CD14-positive monocyte (primary cell): ENCODE measurements around the gene WWOX. TPM values are rescaled to one million over a fixed set of nuclear protein-coding genes. Genes with fewer than 3 reads are reported as not detected.

ENCODE experiments used
- DNase-seq, 3 donors: peaks; one replicate each; pipeline ENCODE4 v3.0.0-alpha.2; 2011 to 2022
- H2AFZ ChIP-seq: 2 replicates; pipeline ENCODE4 v1.6.0; 2012; ENCODE audit warnings: mild to moderate bottlenecking, low read depth, low read length, inconsistent platforms; ENCODE audit not compliant: insufficient read depth, poor library complexity, severe bottlenecking
- H3K27ac ChIP-seq, 2 donors: 1 replicate in 1 of 2; 2 replicates in 1 of 2; pipeline ENCODE4 v1.5.1; 2012 to 2013; ENCODE audit warnings: low read length in 2 of 2, control low read depth in 1 of 2, inconsistent platforms in 1 of 2, low read depth in 1 of 2, mild to moderate bottlenecking in 1 of 2
- H3K27me3 ChIP-seq, 2 donors: one replicate each; pipeline versions ENCODE4 v1.6.0 to v1.6.1; 2011 to 2013; ENCODE audit warnings: low read length in 2 of 2; ENCODE audit not compliant: control insufficient read depth in 2 of 2, insufficient read depth in 2 of 2
- H3K36me3 ChIP-seq, 2 donors: replicated peaks in 1 of 2; 1 replicate in 1 of 2; 2 replicates in 1 of 2; pipeline versions ENCODE4 v1.5.1 to v1.6.1; 2012 to 2013; ENCODE audit warnings: low read length in 2 of 2, control low read depth in 1 of 2, inconsistent platforms in 1 of 2, mild to moderate bottlenecking in 1 of 2; ENCODE audit not compliant: insufficient read depth in 2 of 2, control insufficient read depth in 1 of 2
- H3K4me1 ChIP-seq, 2 donors: 1 replicate in 1 of 2; 2 replicates in 1 of 2; pipeline versions ENCODE4 v1.5.1 to v1.6.1; 2012 to 2013; ENCODE audit warnings: low read length in 2 of 2, control low read depth in 1 of 2, inconsistent platforms in 1 of 2, mild to moderate bottlenecking in 1 of 2, moderate library complexity in 1 of 2; ENCODE audit not compliant: insufficient read depth in 2 of 2, control insufficient read depth in 1 of 2
- H3K4me2 ChIP-seq: replicated peaks from 2 replicates; pipeline ENCODE3; 2012; ENCODE audit warnings: low read length, moderate library complexity, mild to moderate bottlenecking; ENCODE audit not compliant: poor library complexity, severe bottlenecking; ENCODE audit errors: extremely low read depth
- H3K4me3 ChIP-seq, 3 experiments: fragments of 200-600 bp in 1 of 3; sonication (generic) in 1 of 3; replicated peaks in 1 of 3; 1 replicate in 2 of 3; 2 replicates in 1 of 3; pipeline ENCODE4 v1.5.1; 2011 to 2013; ENCODE audit warnings: low read length in 3 of 3, mild to moderate bottlenecking in 3 of 3, control low read depth in 2 of 3, low read depth in 2 of 3, inconsistent platforms in 1 of 3, moderate library complexity in 1 of 3
- H3K79me2 ChIP-seq: 2 replicates; pipeline ENCODE4 v1.6.0; 2012; ENCODE audit warnings: mild to moderate bottlenecking, control low read depth, inconsistent platforms, low read length, moderate library complexity; ENCODE audit not compliant: insufficient read depth
- H3K9ac ChIP-seq: 2 replicates; pipeline ENCODE4 v1.6.0; 2017; ENCODE audit warnings: low read length, mild to moderate bottlenecking; ENCODE audit not compliant: insufficient read depth, poor library complexity, severe bottlenecking
- H3K9me3 ChIP-seq, 2 donors: replicated peaks in 1 of 2; 1 replicate in 1 of 2; 2 replicates in 1 of 2; pipeline versions ENCODE4 v1.5.1 to v1.6.1; 2012 to 2013; ENCODE audit warnings: low read length in 2 of 2, control low read depth in 1 of 2; ENCODE audit not compliant: control insufficient read depth in 1 of 2, insufficient read depth in 1 of 2
- H4K20me1 ChIP-seq: 2 replicates; pipeline ENCODE4 v1.6.0; 2012; ENCODE audit warnings: mild to moderate bottlenecking, low read length, control low read depth, moderate library complexity; ENCODE audit not compliant: insufficient read depth
- H3K27ac Mint-ChIP-seq, 7 donors: one replicate each; pipeline ENCODE4 v1.8.0; 2020; ENCODE audit warnings: mild to moderate bottlenecking in 7 of 7, mixed read lengths in 7 of 7, moderate library complexity in 6 of 7, inconsistent platforms in 2 of 7
- H3K27me3 Mint-ChIP-seq, 3 donors: one replicate each; pipeline ENCODE4 v1.8.0; 2021 to 2022; ENCODE audit warnings: low read depth in 3 of 3, mild to moderate bottlenecking in 3 of 3, mixed read lengths in 3 of 3, moderate library complexity in 3 of 3, inconsistent platforms in 1 of 3
- H3K36me3 Mint-ChIP-seq, 2 donors: one replicate each; pipeline ENCODE4 v1.8.0; 2020; ENCODE audit warnings: mixed read lengths in 2 of 2, inconsistent platforms in 1 of 2, mild to moderate bottlenecking in 1 of 2
- H3K4me1 Mint-ChIP-seq: one replicate; pipeline ENCODE4 v1.8.0; 2020; ENCODE audit warnings: mild to moderate bottlenecking, mixed read lengths
- H3K4me3 Mint-ChIP-seq, 2 donors: one replicate each; pipeline ENCODE4 v1.8.0; 2020; ENCODE audit warnings: mild to moderate bottlenecking in 2 of 2, mixed read lengths in 2 of 2, moderate library complexity in 1 of 2
- H3K9me3 Mint-ChIP-seq, 7 donors: one replicate each; pipeline ENCODE4 v1.8.0; 2020 to 2022; ENCODE audit warnings: mixed read lengths in 7 of 7, mild to moderate bottlenecking in 6 of 7, moderate library complexity in 6 of 7, inconsistent platforms in 2 of 7
- CTCF ChIP-seq: fragments of 200-600 bp; IDR thresholded peaks from one replicate; pipeline ENCODE4 v1.8.0; 2022; ENCODE audit warnings: antibody characterized with exemption, mild to moderate bottlenecking
- WGBS: methylation state at CpG from one replicate; pipeline ENCODE4 v1.1.5; 2013; ENCODE audit warnings: missing lambda C conversion rate; ENCODE audit not compliant: insufficient coverage; 5-methylcytosine and 5-hydroxymethylcytosine counted together
- intact Hi-C, 2 donors: fragments of 100-400 bp; cut with micrococcal nuclease; formaldehyde crosslinking; loops; one replicate each; pipeline versions ENCODE4 v1.15.0 to v1.15.1; 2023
- polyA plus RNA-seq, 3 donors: library from polyadenylated mRNA; depleted of rRNA in 1 of 3; unstranded in 2 of 3; stranded (reverse) in 1 of 3; fragments of 300-500 nt in 2 of 3; fragments of >200 nt in 1 of 3; fragmentation: Illumina TruSeq in 2 of 3; gene quantifications; 1 replicate in 2 of 3; 2 replicates in 1 of 3; pipeline ENCODE4 v1.2.3, GENCODE V29; 2012 to 2021

WWOX gene
- polyA plus RNA-seq, 3 donors, result 4.0 to 7.0 (median 6.3) TPM

- Histone ChIP-seq H3K9me3 (no peaks in the 10 kb centered on the region), H3K4me2 (no peak overlapping the region), H4K20me1 (no peaks in the 10 kb centered on the region), H3K4me3 (no peak overlapping the region), H3K27ac (no peak overlapping the region), H3K36me3 (no peaks in the 10 kb centered on the region), H2AFZ (no peak overlapping the region), H3K79me2 (no peaks in the 10 kb centered on the region), H3K9ac (no peak overlapping the region), H3K27me3 (no peaks in the 10 kb centered on the region), H3K4me1 (peaks cover 6 to 9% of the 10 kb centered on the region in 2 donors)
- Mint-ChIP-seq H3K27me3 (peaks cover 0 to 7% (median 0%) of the 10 kb centered on the region in 3 donors), H3K4me3 (no peak overlapping the region), H3K36me3 (no peaks in the 10 kb centered on the region), H3K27ac (no peak overlapping the region), H3K4me1 (peaks cover 15% of the 10 kb centered on the region), H3K9me3 (no peaks in the 10 kb centered on the region)
- WGBS, result 89% methylated on average over 4 of the region's 8 CpGs
- intact Hi-C loops, result no loop called here
- DNase-seq, result no peak
- no peak for TF ChIP-seq CTCF
These were observed 420.4 kb downstream of the WWOX start for GRCh38 chr16:78519896-78520295.

GRCh38 chr16:78520470-78520869, 421.0 kb downstream of the WWOX start:
- Mint-ChIP-seq H3K4me1 (peaks cover 15% of the 10 kb centered on the region), H3K4me3 (no peak overlapping the region), H3K27ac (no peak overlapping the region), H3K9me3 (no peaks in the 10 kb centered on the region), H3K36me3 (no peaks in the 10 kb centered on the region), H3K27me3 (peaks cover 0 to 7% (median 0%) of the 10 kb centered on the region in 3 donors)
- Histone ChIP-seq H3K9me3 (no peaks in the 10 kb centered on the region), H3K27ac (no peak overlapping the region), H3K36me3 (no peaks in the 10 kb centered on the region), H3K79me2 (no peaks in the 10 kb centered on the region), H4K20me1 (no peaks in the 10 kb centered on the region), H3K4me1 (peaks cover 6 to 9% of the 10 kb centered on the region in 2 donors), H2AFZ (no peak overlapping the region), H3K27me3 (no peaks in the 10 kb centered on the region), H3K4me3 (no peak overlapping the region), H3K4me2 (no peak overlapping the region), H3K9ac (no peak overlapping the region)
- WGBS, result 94% methylated on average over 2 of the region's 5 CpGs
- intact Hi-C loops, result no loop called here
- TF ChIP-seq CTCF, result no peak
- DNase-seq, result no peak
